H9 (cell line): Measurements from ENCODE around the gene HKDC1. TPM values are rescaled to one million over a fixed set of nuclear protein-coding genes. Genes with fewer than 3 reads are reported as not detected.
"Not testable (repeated sequence)": the region's sequence is repeated elsewhere in the genome, so short reads cannot be mapped to it uniquely, and the experiment has no call there.

Source experiments
- DNase-seq: peaks from one replicate; pipeline ENCODE4 v3.0.0-alpha.2; 2017
- H2AFZ ChIP-seq: one replicate; pipeline ENCODE4 v1.6.1; 2013; ENCODE audit warnings: mild to moderate bottlenecking, low read length, control low read depth, moderate library complexity
- H2AK5ac ChIP-seq: 2 replicates; pipeline ENCODE4 v1.6.1; 2013; ENCODE audit warnings: low read length, control low read depth, mixed read lengths; ENCODE audit not compliant: insufficient read length
- H2BK120ac ChIP-seq: one replicate; pipeline ENCODE4 v1.6.1; 2013; ENCODE audit warnings: low read depth, mild to moderate bottlenecking, low read length, control low read depth, inconsistent platforms; ENCODE audit not compliant: poor library complexity, severe bottlenecking
- H2BK12ac ChIP-seq: 2 replicates; pipeline ENCODE4 v1.6.1; 2013; ENCODE audit warnings: low read length, control low read depth, mixed read lengths, low read depth; ENCODE audit not compliant: insufficient read length
- H2BK15ac ChIP-seq: 2 replicates; pipeline ENCODE4 v1.6.1; 2013; ENCODE audit warnings: low read depth, low read length, control low read depth
- H2BK20ac ChIP-seq: one replicate; pipeline ENCODE4 v1.6.1; 2013; ENCODE audit warnings: low read depth, mild to moderate bottlenecking, low read length, control low read depth, inconsistent platforms; ENCODE audit not compliant: poor library complexity, severe bottlenecking
- H2BK5ac ChIP-seq: 2 replicates; pipeline ENCODE4 v1.6.1; 2013; ENCODE audit warnings: low read length, control low read depth, mixed read lengths; ENCODE audit not compliant: insufficient read length
- H3K14ac ChIP-seq: 2 replicates; pipeline ENCODE4 v1.6.1; 2013; ENCODE audit warnings: low read length, control low read depth; ENCODE audit not compliant: insufficient read depth
- H3K18ac ChIP-seq: 2 replicates; pipeline ENCODE4 v1.6.1; 2013; ENCODE audit warnings: low read depth, mild to moderate bottlenecking, mixed read lengths, low read length, control low read depth; ENCODE audit not compliant: insufficient read length
- H3K23ac ChIP-seq: 2 replicates; pipeline ENCODE4 v1.6.1; 2013; ENCODE audit warnings: low read length, control low read depth, mixed read lengths, low read depth; ENCODE audit not compliant: insufficient read length
- H3K23me2 ChIP-seq: 2 replicates; pipeline ENCODE4 v1.6.1; 2013; ENCODE audit warnings: low read depth, mild to moderate bottlenecking, mixed read lengths, low read length, control low read depth; ENCODE audit not compliant: insufficient read length, poor library complexity, severe bottlenecking
- H3K27ac ChIP-seq: 2 replicates; pipeline ENCODE4 v1.5.1; 2013; ENCODE audit warnings: low read length, control low read depth, mixed read lengths, low read depth; ENCODE audit not compliant: insufficient read length
- H3K27me3 ChIP-seq: 2 replicates; pipeline ENCODE4 v1.6.1; 2013; ENCODE audit warnings: low read length, control low read depth, inconsistent platforms; ENCODE audit not compliant: insufficient read depth
- H3K4ac ChIP-seq: 2 replicates; pipeline ENCODE4 v1.6.1; 2013; ENCODE audit warnings: low read depth, mild to moderate bottlenecking, control low read depth, inconsistent platforms, low read length, moderate library complexity
- H3K4me1 ChIP-seq: 2 replicates; pipeline ENCODE4 v1.6.1; 2013; ENCODE audit warnings: low read length, control low read depth, inconsistent platforms; ENCODE audit not compliant: insufficient read depth
- H3K4me2 ChIP-seq: 2 replicates; pipeline ENCODE4 v1.6.1; 2013; ENCODE audit warnings: low read length, control low read depth, mixed read lengths; ENCODE audit not compliant: insufficient read length, insufficient read depth
- H3K56ac ChIP-seq: 2 replicates; pipeline ENCODE4 v1.6.1; 2013; ENCODE audit warnings: low read depth, mild to moderate bottlenecking, mixed read lengths, low read length, control low read depth; ENCODE audit not compliant: insufficient read length
- H3K79me1 ChIP-seq: 2 replicates; pipeline ENCODE4 v1.6.1; 2013; ENCODE audit warnings: low read depth, mild to moderate bottlenecking, moderate library complexity, low read length, control low read depth, inconsistent platforms; ENCODE audit not compliant: insufficient read depth, poor library complexity, severe bottlenecking
- H3K79me2 ChIP-seq: 2 replicates; pipeline ENCODE4 v1.6.1; 2013; ENCODE audit warnings: low read length, control low read depth, inconsistent platforms; ENCODE audit not compliant: insufficient read depth
- H3K9ac ChIP-seq: 2 replicates; pipeline ENCODE4 v1.6.1; 2013; ENCODE audit warnings: low read length, control low read depth, mixed read lengths; ENCODE audit not compliant: insufficient read length; ENCODE audit errors: extremely low read depth
- H3K9me3 ChIP-seq: one replicate; pipeline ENCODE4 v1.6.1; 2013; ENCODE audit warnings: low read depth, low read length, inconsistent platforms; ENCODE audit not compliant: control insufficient read depth
- H3T11ph ChIP-seq: one replicate; pipeline ENCODE4 v1.6.1; 2013; ENCODE audit warnings: mild to moderate bottlenecking, low read length, control low read depth, inconsistent platforms
- H4K20me1 ChIP-seq: one replicate; pipeline ENCODE4 v1.6.1; 2013; ENCODE audit not compliant: control insufficient read depth, insufficient read length, insufficient read depth
- H4K5ac ChIP-seq: 2 replicates; pipeline ENCODE4 v1.6.1; 2013; ENCODE audit warnings: low read depth, mild to moderate bottlenecking, mixed read lengths, low read length, control low read depth; ENCODE audit not compliant: insufficient read length
- H4K8ac ChIP-seq: replicated peaks from 2 replicates; pipeline ENCODE4 v1.6.1; 2013; ENCODE audit warnings: low read length, control low read depth, mixed read lengths, low read depth; ENCODE audit not compliant: insufficient read length
- H4K91ac ChIP-seq: 2 replicates; pipeline ENCODE4 v1.6.1; 2013; ENCODE audit warnings: low read depth, mild to moderate bottlenecking, moderate library complexity, mixed read lengths, low read length, control low read depth; ENCODE audit not compliant: insufficient read length
- H3K27ac Mint-ChIP-seq, 3 experiments: 2 replicates in 2 of 3; 3 replicates in 1 of 3; pipeline ENCODE4 v1.8.0; 2020 to 2021; ENCODE audit warnings: mixed read lengths in 3 of 3, mild to moderate bottlenecking in 1 of 3, moderate library complexity in 1 of 3
- H3K27me3 Mint-ChIP-seq: 2 replicates; pipeline ENCODE4 v1.8.0; 2021; ENCODE audit warnings: low read depth, mild to moderate bottlenecking, moderate library complexity, mixed read lengths
- H3K36me3 Mint-ChIP-seq, 3 experiments: 2 replicates in 2 of 3; 3 replicates in 1 of 3; pipeline ENCODE4 v1.8.0; 2020 to 2021; ENCODE audit warnings: low read depth in 3 of 3, mixed read lengths in 3 of 3; ENCODE audit not compliant: insufficient read depth in 1 of 3
- H3K4me1 Mint-ChIP-seq, 2 experiments: 2 replicates each; pipeline ENCODE4 v1.8.0; 2020; ENCODE audit warnings: mixed read lengths in 2 of 2
- H3K4me3 Mint-ChIP-seq, 2 experiments: 2 replicates in 1 of 2; 3 replicates in 1 of 2; pipeline ENCODE4 v1.8.0; 2020 to 2021; ENCODE audit warnings: mild to moderate bottlenecking in 2 of 2, mixed read lengths in 2 of 2, moderate library complexity in 1 of 2
- H3K9me3 Mint-ChIP-seq, 2 experiments: 2 replicates in 1 of 2; 3 replicates in 1 of 2; pipeline ENCODE4 v1.8.0; 2020; ENCODE audit warnings: mild to moderate bottlenecking in 2 of 2, mixed read lengths in 2 of 2, moderate library complexity in 1 of 2
- CTCF ChIP-seq: fragments of 200-600 bp; sonication (generic); conservative IDR thresholded peaks from 3 replicates; pipeline ENCODE4 v1.8.0; 2021; ENCODE audit warnings: antibody characterized with exemption, mild to moderate bottlenecking
- WGBS: extraction: QIAGEN DNeasy Blood & Tissue Kit; methylation state at CpG from one replicate; pipeline ENCODE4 v1.1.7; 2013; ENCODE audit warnings: missing lambda C conversion rate, low lambda C conversion rate, mixed read lengths; ENCODE audit not compliant: insufficient read length; ENCODE audit errors: extremely low coverage; 5-methylcytosine and 5-hydroxymethylcytosine counted together
- total RNA-seq: library from RNA; stranded (reverse); gene quantifications from 2 replicates; pipeline ENCODE4 v1.2.1, GENCODE V29; 2021

Gene HKDC1
- total RNA-seq, 1 experiment from 2014 or later, result not detected

GRCh38 chr10:69307434-69307833, 87.3 kb downstream of the HKDC1 start:
- no CpG with 5 or more reads among the region's 4 CpGs for WGBS
- no peak overlapping the region for H3K4me3 Mint-ChIP-seq

GRCh38 chr10:69308304-69308703, 88.2 kb downstream of the HKDC1 start:
- H3K27me3 ChIP-seq, H4K91ac ChIP-seq, H3K27ac Mint-ChIP-seq, H4K20me1 ChIP-seq, H3K9me3 Mint-ChIP-seq, H3K27me3 Mint-ChIP-seq, H2BK5ac ChIP-seq, H3K4me1 ChIP-seq, H3K79me2 ChIP-seq, H3K27ac ChIP-seq, H3K9me3 ChIP-seq, H2AK5ac ChIP-seq, H2BK120ac ChIP-seq, H3K79me1 ChIP-seq, H3K9ac ChIP-seq, H4K8ac ChIP-seq, H3K23me2 ChIP-seq, H3K36me3 Mint-ChIP-seq, H3K14ac ChIP-seq, H3T11ph ChIP-seq, H3K56ac ChIP-seq, DNase-seq, H3K4me2 ChIP-seq, H2BK12ac ChIP-seq, H3K23ac ChIP-seq, H2AFZ ChIP-seq, H3K4ac ChIP-seq, H3K4me3 Mint-ChIP-seq, H2BK20ac ChIP-seq, H2BK15ac ChIP-seq, H3K18ac ChIP-seq, H4K5ac ChIP-seq: not testable (repeated sequence)
- peaks cover 18 to 22% of the 10 kb centered on the region in 2 experiments for H3K4me1 Mint-ChIP-seq
- WGBS, result no CpG with 5 or more reads among the region's 10 CpGs

More at GRCh38 chr10:69307434-69307833, 87.3 kb downstream of the HKDC1 start:
- H4K20me1 ChIP-seq, result no peaks in the 10 kb centered on the region
- no peaks in the 10 kb centered on the region for H3K79me2 ChIP-seq
- H3K14ac ChIP-seq, result no peak overlapping the region
- H3K27me3 Mint-ChIP-seq, result 0 out of 2 replicates have a peak, but pooled peaks cover 2% of the 10 kb centered on the region
- no peaks in the 10 kb centered on the region; the same call in 1 of the 2 replicates for H3K4me1 ChIP-seq
- no peak overlapping the region for H3K9ac ChIP-seq
- no peak overlapping the region for H2BK5ac ChIP-seq
- no peak overlapping the region for H3K27ac ChIP-seq
- H3K79me1 ChIP-seq, result no peaks in the 10 kb centered on the region
- no peaks in the 10 kb centered on the region for H3K23me2 ChIP-seq
- H3K4me1 Mint-ChIP-seq, result peaks cover 12 to 16% of the 10 kb centered on the region in 2 experiments
- H3K9me3 ChIP-seq, result no peaks in the 10 kb centered on the region
- H2BK15ac ChIP-seq, result no peak overlapping the region
- H3K27me3 ChIP-seq, result no peaks in the 10 kb centered on the region
- no peak for DNase-seq
- H3K4me2 ChIP-seq, result no peak overlapping the region
- H2BK120ac ChIP-seq, result no peak overlapping the region
- peaks cover 5 to 7% of the 10 kb centered on the region in 2 experiments for H3K9me3 Mint-ChIP-seq
- TF ChIP-seq CTCF, result no peak
- H2AFZ ChIP-seq, result no peak overlapping the region
- no peak overlapping the region for H3K27ac Mint-ChIP-seq
- H3T11ph ChIP-seq, result no peak overlapping the region
- H4K5ac ChIP-seq, result no peak overlapping the region
- no peak overlapping the region for H3K56ac ChIP-seq
- no peak overlapping the region for H2AK5ac ChIP-seq
- no peak overlapping the region for H2BK20ac ChIP-seq
- no peak overlapping the region for H3K4ac ChIP-seq
- no peak overlapping the region for H4K8ac ChIP-seq
- H4K91ac ChIP-seq, result no peak overlapping the region
- no peak overlapping the region for H3K18ac ChIP-seq
- no peak overlapping the region for H3K23ac ChIP-seq
- H3K36me3 Mint-ChIP-seq, result peaks cover 3 to 7% (median 6%) of the 10 kb centered on the region in 3 experiments; a peak in 4 of 7 replicates
- H2BK12ac ChIP-seq, result no peak overlapping the region
